Activated naive CD4-positive, alpha-beta T cell treated with anti-CD3 and anti-CD28 coated beads for 36 hours (primary cell): ENCODE measurements around the gene TTYH3. TPM values are rescaled to one million over a fixed set of nuclear protein-coding genes. Genes with fewer than 3 reads are reported as not detected.
"Not testable (repeated sequence)": the region's sequence is repeated elsewhere in the genome, so short reads cannot be mapped to it uniquely, and the experiment has no call there.

Source experiments
- CTCF ChIA-PET: fragments of 350-600 bp; sonication (Branson Sonifier 250); formaldehyde crosslinking; loops from one replicate; lab custom pipeline; 2021; ENCODE audit warnings: antibody characterized with exemption; lab: Charles Lee
- DNase-seq: peaks from one replicate; pipeline ENCODE4 v3.0.0-alpha.2; 2020
- H3K27ac Mint-ChIP-seq: one replicate; pipeline ENCODE4 v1.8.0; 2021; ENCODE audit warnings: mild to moderate bottlenecking, mixed read lengths
- H3K27me3 Mint-ChIP-seq: one replicate; pipeline ENCODE4 v1.8.0; 2021; ENCODE audit warnings: low read depth, mixed read lengths
- H3K36me3 Mint-ChIP-seq: one replicate; pipeline ENCODE4 v1.8.0; 2021; ENCODE audit warnings: low read depth, mixed read lengths
- H3K4me1 Mint-ChIP-seq: one replicate; pipeline ENCODE4 v1.8.0; 2021; ENCODE audit warnings: low read depth, mixed read lengths
- H3K4me3 Mint-ChIP-seq: one replicate; pipeline ENCODE4 v1.8.0; 2021; ENCODE audit warnings: mild to moderate bottlenecking, moderate library complexity, mixed read lengths
- H3K9me3 Mint-ChIP-seq: one replicate; pipeline ENCODE4 v1.8.0; 2021; ENCODE audit warnings: mixed read lengths
- intact Hi-C: fragments of 100-400 bp; cut with micrococcal nuclease; formaldehyde crosslinking; loops from one replicate; pipeline ENCODE4 v1.15.1; 2023
- total RNA-seq, 2 experiments: library from RNA; stranded (reverse); gene quantifications; one replicate each; pipeline ENCODE4 v1.2.3, GENCODE V29; 2021

Gene TTYH3
- total RNA-seq, 2 experiments from 2014 or later: 20.7 to 22.6 TPM

- Mint-ChIP-seq H3K4me3 (no peak overlapping the region), H3K27ac (no peak overlapping the region), H3K4me1 (peaks cover 5% of the 10 kb centered on the region), H3K27me3 (peaks cover 12% of the 10 kb centered on the region), H3K36me3 (no peaks in the 10 kb centered on the region), H3K9me3 (no peaks in the 10 kb centered on the region)
- intact Hi-C loops: loop anchor here (1.0 to 5.0 kb wide), 3 partner anchors 38 to 171 kb away; partner anchors contain the start of gene GNA12
- DNase-seq: peak; percentile 81
- CTCF ChIA-PET: interaction anchor here (0.8 to 4.4 kb wide), 13 partner anchors 10 to 219 kb away, joined by 3 to 54 read pairs (median 6); no protein-coding TSS in a partner anchor
Measured at GRCh38 chr7:2670720-2671391, 39.1 kb downstream of the TTYH3 start.

DNA sequence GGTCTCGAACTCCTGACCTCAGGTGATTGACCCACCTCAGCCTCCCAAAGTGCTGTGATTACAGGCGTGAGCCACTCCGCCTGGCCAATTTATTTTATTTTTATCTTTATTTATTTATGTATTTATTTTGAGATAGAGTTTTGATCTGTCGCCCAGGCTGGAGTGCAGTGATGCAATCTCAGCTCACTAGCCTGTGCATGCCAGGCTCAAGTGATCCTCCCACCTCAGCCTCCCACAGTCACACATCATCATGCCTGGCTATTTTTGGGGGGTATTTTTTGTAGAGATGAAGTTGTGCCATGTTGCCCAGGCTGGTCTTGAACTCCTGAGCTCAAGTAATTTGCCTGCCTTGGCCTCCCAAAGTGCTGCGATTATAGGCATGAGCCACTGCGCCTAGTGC lies 41.4 kb downstream of the TTYH3 start:
- peaks cover 12% of the 10 kb centered on the region for H3K27me3 Mint-ChIP-seq
- not testable (repeated sequence) for H3K4me3 Mint-ChIP-seq, H3K27ac Mint-ChIP-seq, H3K4me1 Mint-ChIP-seq, DNase-seq, H3K9me3 Mint-ChIP-seq, H3K36me3 Mint-ChIP-seq
- intact Hi-C loops: loop anchor here (5.0 kb wide), 1 partner anchor 169 kb away; the partner anchor contains the start of gene GNA12
- CTCF ChIA-PET: interaction anchor here (0.6 to 4.4 kb wide), 3 partner anchors 37 to 45 kb away, joined by 3 to 54 read pairs (median 3); no protein-coding TSS in a partner anchor

DNA sequence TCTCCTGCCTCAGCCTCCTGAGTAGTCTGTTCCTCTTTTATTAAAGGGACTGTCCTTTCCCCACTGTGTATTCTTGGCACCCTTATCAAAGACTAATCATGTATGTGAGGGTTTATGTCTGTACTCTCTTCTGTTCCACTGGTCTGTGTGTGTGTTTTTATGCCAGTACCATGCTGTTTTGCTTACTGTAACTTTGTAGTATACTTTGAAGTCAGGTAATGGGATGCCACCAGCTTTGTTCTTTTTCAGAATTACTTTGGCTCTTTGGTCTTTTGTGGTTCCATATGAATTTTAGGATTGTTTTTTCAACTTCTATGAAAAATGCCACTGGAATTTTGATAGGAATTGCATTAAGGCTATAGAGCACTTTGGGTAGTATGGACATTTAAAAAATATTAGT lies 42.1 kb downstream of the TTYH3 start:
- CTCF ChIA-PET: interaction anchor here (0.6 to 4.4 kb wide), 3 partner anchors 36 to 45 kb away, joined by 3 to 54 read pairs (median 3); no protein-coding TSS in a partner anchor
- intact Hi-C loops: loop anchor here (5.0 kb wide), 1 partner anchor 168 kb away; the partner anchor contains the start of gene GNA12
- peaks cover 5% of the 10 kb centered on the region for H3K4me1 Mint-ChIP-seq
- H3K27me3 Mint-ChIP-seq: peaks cover 12% of the 10 kb centered on the region
- no peak overlapping the region for H3K27ac Mint-ChIP-seq
- no peaks in the 10 kb centered on the region for H3K9me3 Mint-ChIP-seq
- DNase-seq: no peak
- H3K36me3 Mint-ChIP-seq: no peaks in the 10 kb centered on the region
- H3K4me3 Mint-ChIP-seq: no peak overlapping the region

DNA sequence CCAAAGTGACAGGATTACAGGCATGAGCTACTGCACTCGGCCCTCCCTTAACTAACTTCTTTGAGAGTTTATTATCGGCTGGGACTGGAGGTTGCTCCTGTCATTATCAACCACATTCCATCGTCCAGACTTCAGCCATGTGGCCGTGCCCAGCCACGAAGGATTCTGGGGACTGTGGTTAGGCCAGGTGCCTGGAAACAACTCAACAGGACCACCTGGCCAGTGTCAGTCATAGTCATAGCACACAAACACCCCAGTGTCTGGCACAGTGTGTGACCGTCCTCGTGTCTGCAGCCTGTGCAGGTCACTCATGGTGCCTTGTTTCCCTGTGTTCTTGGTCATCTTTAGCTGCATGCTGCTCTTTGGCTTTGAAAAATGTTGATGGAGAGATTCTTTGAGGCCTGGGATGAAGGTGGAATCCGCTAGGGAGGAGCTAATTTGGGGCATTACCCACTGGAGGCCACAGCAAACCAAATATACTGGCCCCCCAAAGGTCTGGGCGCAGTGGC lies 43.5 kb downstream of the TTYH3 start:
- Mint-ChIP-seq H3K9me3 (no peaks in the 10 kb centered on the region), H3K4me3 (no peak overlapping the region), H3K27ac (no peak overlapping the region), H3K36me3 (no peaks in the 10 kb centered on the region), H3K4me1 (peaks cover 5% of the 10 kb centered on the region), H3K27me3 (peaks cover 6% of the 10 kb centered on the region)
- no peak for DNase-seq
- intact Hi-C loops: no loop called here
- CTCF ChIA-PET: interaction anchor here (0.9 to 1.3 kb wide), 3 partner anchors 34 to 206 kb away, joined by 3 read pairs; no protein-coding TSS in a partner anchor

DNA sequence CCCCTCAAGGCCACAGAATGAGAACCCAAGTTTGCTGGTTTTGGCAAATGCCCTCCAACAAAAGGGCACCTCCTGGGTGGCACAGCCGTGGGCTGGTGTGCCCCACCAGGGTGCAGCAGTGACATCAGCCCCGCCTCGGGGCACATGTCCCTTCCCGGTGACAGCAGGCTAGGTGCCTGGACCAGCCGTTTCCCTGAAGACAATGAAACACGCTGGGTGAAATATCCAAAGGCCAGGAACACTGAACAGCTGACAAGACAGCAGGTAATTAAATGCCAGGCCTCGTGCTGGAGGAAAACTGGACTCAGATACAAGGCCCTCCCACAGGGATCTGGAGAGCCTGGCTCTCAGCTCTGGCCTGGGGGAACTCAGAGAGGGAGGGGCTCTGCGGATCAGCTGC lies 44.8 kb downstream of the TTYH3 start:
- H3K27ac Mint-ChIP-seq, intact Hi-C loops, DNase-seq, H3K4me3 Mint-ChIP-seq, H3K4me1 Mint-ChIP-seq, H3K36me3 Mint-ChIP-seq, H3K9me3 Mint-ChIP-seq, H3K27me3 Mint-ChIP-seq: not testable (repeated sequence)
- CTCF ChIA-PET: interaction anchor here (1.0 kb wide), 1 partner anchor 33 kb away, joined by 3 read pairs; no protein-coding TSS in a partner anchor

- intact Hi-C loops, H3K4me1 Mint-ChIP-seq, H3K36me3 Mint-ChIP-seq, H3K9me3 Mint-ChIP-seq, H3K27me3 Mint-ChIP-seq, H3K4me3 Mint-ChIP-seq, H3K27ac Mint-ChIP-seq, CTCF ChIA-PET, DNase-seq: not testable (repeated sequence)
Measured at GRCh38 chr7:2678454-2678853, 46.7 kb downstream of the TTYH3 start.

DNA sequence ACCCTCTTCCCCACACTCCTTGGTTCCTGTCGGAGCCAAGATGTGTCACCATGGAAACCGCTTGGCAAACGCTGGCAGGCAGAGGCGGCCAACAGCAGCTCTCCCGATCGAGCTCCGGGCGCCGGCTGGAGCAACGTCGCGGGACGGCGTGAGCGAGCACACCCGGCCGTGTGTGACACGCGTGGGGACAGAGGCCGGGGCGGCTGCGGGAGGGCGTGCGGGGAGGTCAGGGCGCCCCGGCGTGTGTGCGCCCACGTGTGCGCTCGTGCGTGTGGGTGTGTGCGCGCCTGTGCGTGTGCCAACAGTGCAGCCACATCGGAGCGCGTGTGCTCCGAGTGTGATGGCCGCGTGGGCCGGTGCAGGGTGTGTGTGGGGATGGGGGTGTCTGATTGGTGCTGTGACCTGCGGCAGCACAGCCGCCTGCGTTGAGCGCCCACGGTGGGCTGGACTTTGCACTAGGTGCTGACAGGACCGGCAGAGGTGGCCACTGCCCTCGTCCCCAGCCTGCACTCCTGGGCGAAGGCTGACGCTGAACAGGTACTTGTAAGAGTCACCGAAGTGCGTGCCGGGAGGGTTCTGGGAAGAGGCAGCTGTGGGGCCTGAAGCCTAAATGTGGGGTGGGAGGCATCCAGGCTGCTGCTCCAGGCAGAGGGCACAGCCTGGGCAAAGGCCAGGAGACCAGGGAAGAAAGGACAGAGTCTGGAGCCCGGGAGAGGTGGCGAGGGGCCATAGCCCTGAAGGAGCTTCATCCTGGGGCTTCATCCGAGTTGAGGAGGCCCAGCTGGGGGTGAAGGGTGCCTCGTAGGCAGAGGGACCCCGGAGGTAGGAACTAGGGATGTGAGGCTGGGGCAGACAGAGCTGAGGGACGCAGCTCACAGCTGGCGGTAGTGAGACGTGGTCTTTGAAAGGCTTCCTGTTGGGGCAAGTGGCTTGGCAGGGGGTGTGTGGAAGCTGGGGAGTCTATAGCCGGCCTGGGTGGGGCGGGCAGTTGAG lies 47.6 kb downstream of the TTYH3 start:
- H3K27ac Mint-ChIP-seq, H3K4me3 Mint-ChIP-seq: not testable (repeated sequence)

DNA sequence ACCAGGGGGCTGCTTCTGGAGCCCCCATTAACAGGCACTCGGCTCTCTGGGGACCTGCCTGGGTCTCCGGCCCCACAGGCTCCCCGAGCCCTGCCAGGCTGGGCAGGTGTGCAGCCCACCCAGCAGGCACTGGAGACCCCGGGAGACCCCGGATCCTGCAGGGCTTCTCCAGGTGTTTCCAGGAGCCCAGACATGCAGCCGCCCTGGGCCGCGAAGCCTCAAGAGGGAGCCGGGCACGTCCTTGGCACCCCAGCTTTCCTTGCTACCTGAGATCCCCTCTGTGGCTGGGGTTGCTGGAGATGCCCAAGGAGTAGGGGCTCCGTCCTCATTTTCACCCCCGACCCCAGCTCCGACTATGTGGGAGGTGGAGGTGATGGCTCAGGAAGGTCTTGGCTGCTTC lies 48.5 kb downstream of the TTYH3 start:
- no peaks in the 10 kb centered on the region for H3K9me3 Mint-ChIP-seq
- H3K27me3 Mint-ChIP-seq: no peaks in the 10 kb centered on the region
- CTCF ChIA-PET: interaction anchor here (0.6 to 5.2 kb wide), 4 partner anchors 9 to 229 kb away, joined by 5 to 25 read pairs (median 12); no protein-coding TSS in a partner anchor
- no peaks in the 10 kb centered on the region for H3K4me1 Mint-ChIP-seq
- H3K36me3 Mint-ChIP-seq: no peaks in the 10 kb centered on the region
- no peak for DNase-seq
- H3K27ac Mint-ChIP-seq: no peak overlapping the region
- intact Hi-C loops: no loop called here
- H3K4me3 Mint-ChIP-seq: no peak overlapping the region

More for the DNA sequence above, 47.6 kb downstream of the TTYH3 start:
- H3K9me3 Mint-ChIP-seq, DNase-seq, H3K27me3 Mint-ChIP-seq, intact Hi-C loops, H3K4me1 Mint-ChIP-seq, H3K36me3 Mint-ChIP-seq: not testable (repeated sequence)
- CTCF ChIA-PET: interaction anchor here (0.6 to 5.2 kb wide), 2 partner anchors 11 to 31 kb away, joined by 5 to 25 read pairs; no protein-coding TSS in a partner anchor

- Mint-ChIP-seq H3K4me1 (no peaks in the 10 kb centered on the region), H3K27me3 (peaks cover 1% of the 10 kb centered on the region), H3K4me3 (no peak overlapping the region), H3K9me3 (no peaks in the 10 kb centered on the region), H3K27ac (no peak overlapping the region), H3K36me3 (no peaks in the 10 kb centered on the region)
- CTCF ChIA-PET: interaction anchor here (0.6 to 5.2 kb wide), 7 partner anchors 10 to 230 kb away, joined by 3 to 25 read pairs (median 6); no protein-coding TSS in a partner anchor
- intact Hi-C loops: loop anchor here (1.0 kb wide), 1 partner anchor 230 kb away; no protein-coding TSS in a partner anchor
- DNase-seq: peak; percentile 72
Measured at GRCh38 chr7:2680792-2681490, 49.2 kb downstream of the TTYH3 start.

GRCh38 chr7:2681929-2682799 lies 50.4 kb downstream of the TTYH3 start:
- Mint-ChIP-seq H3K27me3 (peaks cover 7% of the 10 kb centered on the region), H3K36me3 (no peaks in the 10 kb centered on the region), H3K9me3 (no peaks in the 10 kb centered on the region), H3K27ac (no peak overlapping the region), H3K4me1 (no peaks in the 10 kb centered on the region), H3K4me3 (no peak overlapping the region)
- no peak for DNase-seq
- CTCF ChIA-PET: interaction anchor here (0.6 to 5.2 kb wide), 8 partner anchors 11 to 231 kb away, joined by 3 to 25 read pairs (median 4); no protein-coding TSS in a partner anchor
- intact Hi-C loops: loop anchor here (1.0 kb wide), 1 partner anchor 231 kb away; no protein-coding TSS in a partner anchor
